Activated CD4-positive, alpha-beta T cell treated with anti-CD3 and anti-CD28 coated beads for 24 hours (primary cell): ENCODE measurements around the gene MAPK11.

ENCODE experiments used
- DNase-seq, 2 donors: peaks; one replicate each; pipeline ENCODE4 v3.0.0-alpha.2; 2020; ENCODE audit warnings: low read depth in 2 of 2

MAPK11 gene

DNA sequence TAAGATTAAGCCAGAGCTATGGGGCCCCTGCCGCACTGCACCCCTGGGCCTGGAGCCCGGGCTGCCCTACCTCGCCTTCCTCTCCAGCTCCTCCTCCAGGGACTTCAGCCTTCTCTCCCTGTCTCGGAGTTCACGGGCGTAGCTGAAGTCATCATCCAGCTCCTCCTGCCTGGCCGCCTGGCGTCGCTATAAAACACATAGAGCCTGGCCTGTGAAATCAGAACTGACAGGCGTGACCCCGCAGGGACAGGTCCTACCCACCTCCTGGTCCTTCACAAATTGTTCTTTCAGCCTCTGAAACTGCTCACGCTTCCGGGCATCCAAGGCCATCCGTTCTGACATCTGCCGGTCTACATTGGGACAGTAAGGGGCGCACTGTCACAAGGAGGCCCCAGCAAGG lies 46.1 kb downstream of the MAPK11 start:
- DNase-seq = no peak

DNA sequence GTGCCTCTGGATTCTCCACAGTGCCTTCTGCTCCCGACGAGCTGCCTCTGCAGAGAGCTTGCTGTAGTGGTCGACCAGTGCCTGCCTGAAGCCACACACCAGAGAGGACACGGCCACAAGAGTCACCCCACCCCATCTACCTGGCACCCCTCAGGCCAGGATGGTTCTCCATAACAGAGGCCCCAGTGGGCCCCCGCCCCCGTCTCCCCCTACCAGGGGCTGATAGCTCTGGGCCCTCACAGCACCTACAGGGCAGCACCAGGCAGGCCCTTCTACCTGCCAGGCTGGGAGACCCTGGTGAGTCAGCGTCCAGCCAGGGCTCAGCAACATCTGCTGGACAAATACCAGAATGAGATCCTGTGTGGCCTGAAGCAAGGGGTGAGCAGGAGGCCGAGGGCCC lies 47.7 kb downstream of the MAPK11 start:
- no peak for DNase-seq

GRCh38 chr22:50221410-50222300 lies 48.5 kb downstream of the MAPK11 start:
- DNase-seq = no peak

DNA sequence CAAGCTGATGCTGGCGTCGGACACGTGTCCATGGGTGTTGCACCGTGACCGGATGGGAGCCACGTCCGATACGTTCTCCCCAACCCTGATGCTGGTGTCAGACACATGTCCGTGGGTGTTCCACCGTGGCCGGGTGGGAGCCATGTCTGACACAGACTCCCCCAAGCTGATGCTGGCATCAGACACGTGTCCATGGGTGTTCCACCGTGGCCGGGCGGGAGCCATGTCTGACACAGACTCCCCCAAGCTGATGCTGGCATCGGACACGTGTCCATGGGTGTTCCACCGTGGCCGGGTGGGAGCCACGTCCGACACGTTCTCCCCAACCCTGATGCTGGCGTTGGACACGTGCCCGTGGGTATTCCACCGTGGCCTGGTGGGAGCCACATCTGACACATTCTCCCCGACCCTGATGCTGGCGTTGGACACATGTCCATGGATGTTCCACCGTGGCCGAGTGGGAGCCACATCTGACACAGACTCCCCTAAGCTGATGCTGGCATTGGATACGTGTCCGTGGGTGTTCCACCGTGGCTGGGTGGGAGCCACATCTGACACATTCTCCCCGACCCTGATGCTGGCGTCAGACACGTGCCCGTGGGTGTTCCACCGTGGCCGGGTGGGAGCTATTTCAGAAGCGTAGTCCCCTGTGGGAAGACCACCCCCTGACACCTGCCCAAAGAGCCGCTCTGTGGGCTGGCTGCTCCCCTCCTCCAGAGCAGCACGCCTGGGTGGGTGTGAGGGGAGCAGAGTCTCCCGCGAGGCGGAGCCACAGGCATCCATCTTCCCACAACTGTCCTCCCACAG lies 49.4 kb downstream of the MAPK11 start:
- DNase-seq = no peak

DNA sequence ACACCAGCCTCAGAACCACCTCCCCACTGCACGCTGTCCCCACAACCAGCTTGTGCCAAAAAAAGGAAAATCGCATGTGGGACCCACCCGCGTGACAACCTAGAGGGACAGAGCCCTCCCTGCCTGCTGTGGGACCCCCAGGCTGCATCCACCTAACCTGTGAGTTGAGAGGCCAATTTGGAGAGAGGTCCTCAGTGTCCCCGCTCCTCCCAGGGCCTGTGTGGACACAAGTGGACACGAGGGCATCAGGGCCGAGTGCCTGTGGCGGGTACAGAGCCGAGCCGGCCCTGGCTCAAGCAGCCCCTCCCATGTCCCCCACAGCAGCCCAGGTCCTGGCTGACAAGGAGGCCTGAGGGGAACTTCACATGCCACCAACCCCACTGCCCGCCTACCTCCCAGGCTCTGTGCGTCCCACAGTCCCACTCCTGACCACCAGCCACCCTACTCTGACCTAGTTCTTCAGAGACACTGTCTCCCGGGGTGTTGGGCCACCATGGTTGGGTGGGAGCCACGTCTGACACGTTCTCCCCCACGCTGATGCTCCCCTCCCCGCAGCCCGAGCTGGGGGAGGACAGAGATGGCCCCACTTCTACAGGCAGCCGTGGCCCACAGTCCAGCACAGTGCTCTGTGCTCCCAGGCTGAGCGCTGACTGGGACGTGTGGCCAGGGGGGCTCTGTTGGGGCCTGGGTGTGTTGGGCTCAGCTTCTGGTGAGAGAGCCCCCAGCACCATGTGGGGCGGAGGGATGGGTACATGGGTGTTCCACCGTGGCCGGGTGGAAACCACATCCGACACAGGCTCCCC lies 50.2 kb downstream of the MAPK11 start:
- DNase-seq = no peak

- no peak for DNase-seq
Observed at GRCh38 chr22:50218996-50219727, 51.0 kb downstream of the MAPK11 start.

- no peak for DNase-seq
Observed at GRCh38 chr22:50218153-50218995, 51.8 kb downstream of the MAPK11 start.

- no peak for DNase-seq
Observed at GRCh38 chr22:50217543-50218152, 52.5 kb downstream of the MAPK11 start.

DNA sequence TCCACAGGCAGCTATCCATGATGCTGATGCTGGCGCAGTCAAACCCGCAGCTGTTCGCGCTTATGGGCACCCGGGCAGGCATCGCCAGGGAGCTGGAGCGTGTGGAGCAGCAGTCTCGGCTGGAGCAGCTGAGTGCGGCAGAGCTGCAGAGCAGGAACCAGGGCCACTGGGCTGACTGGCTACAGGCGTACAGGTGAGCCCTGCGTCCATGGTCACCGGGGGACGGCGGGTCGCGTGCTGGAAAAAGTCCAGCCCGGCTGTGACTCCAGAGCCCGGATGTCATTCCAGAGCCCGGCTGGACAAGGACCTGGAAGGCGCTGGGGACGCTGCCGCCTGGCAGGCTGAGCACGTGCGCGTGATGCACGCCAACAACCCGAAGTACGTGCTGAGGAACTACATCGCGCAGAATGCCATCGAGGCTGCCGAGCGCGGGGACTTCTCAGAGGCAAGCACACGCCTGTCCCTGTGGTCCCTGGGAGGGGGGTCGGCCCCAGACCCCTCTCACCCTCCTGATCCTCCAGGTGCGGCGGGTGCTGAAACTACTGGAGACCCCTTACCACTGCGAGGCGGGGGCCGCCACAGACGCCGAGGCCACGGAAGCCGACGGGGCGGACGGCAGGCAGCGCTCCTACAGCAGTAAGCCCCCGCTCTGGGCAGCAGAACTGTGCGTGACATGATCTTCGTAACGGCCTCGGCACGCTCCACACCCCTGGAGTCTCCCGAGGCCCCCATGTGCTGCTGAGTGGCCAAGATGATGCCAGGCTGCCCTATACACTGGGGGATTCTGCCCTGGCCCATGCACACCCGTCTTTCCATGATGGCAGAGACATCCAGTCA lies 53.3 kb downstream of the MAPK11 start:
- no peak for DNase-seq

GRCh38 chr22:50216055-50216683 lies 54.0 kb downstream of the MAPK11 start:
- DNase-seq = no peak

DNA sequence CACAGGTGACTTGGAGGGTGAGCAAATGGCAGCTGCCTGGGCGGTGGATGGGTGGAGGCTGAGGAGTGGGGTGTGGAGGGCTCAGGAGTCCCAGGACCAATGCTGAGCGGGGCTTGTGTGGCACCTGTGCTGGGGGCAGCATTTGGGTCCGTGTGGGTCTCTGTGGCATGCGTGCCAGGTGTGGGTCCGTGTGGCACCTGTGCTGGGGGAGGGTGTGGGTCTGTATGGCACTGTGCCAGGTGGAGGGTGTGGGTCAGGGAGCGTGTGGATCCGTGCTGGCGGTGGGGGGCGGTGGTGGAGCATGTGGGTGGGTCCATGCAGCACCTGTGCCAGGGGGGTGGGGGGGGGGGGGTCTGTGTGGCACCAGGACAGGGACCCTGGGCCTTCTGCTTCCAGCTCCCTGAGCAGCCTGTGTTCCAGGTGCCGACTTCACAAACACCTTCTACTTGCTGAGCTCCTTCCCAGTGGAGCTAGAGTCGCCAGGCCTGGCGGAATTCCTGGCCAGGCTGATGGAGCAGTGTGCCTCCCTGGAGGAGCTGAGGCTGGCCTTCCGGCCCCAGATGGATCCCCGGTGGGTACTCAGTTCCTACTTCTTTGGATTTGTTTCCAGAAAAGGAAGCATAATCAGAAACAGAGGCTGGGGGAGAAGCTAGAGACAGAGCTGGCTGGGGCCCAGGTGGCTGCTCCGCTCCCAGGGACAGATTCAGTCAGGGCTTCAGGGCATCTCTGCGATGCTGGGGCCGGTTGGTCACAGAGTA lies 54.7 kb downstream of the MAPK11 start:
- no peak for DNase-seq
